Esophagus muscularis mucosa (tissue), 4 donors: ENCODE results near the gene ZBTB46. TPM values are rescaled to one million over a fixed set of nuclear protein-coding genes. Genes with fewer than 3 reads are reported as not detected.

Experiments
- DNase-seq: peaks from one replicate; pipeline ENCODE4 v3.0.0-alpha.2; 2017; ENCODE audit errors: extremely low spot score
- H3K27ac ChIP-seq, 4 donors: fragments of 200-600 bp; sonication (generic); replicated peaks in 1 of 4; 1 replicate in 3 of 4; 2 replicates in 1 of 4; pipeline ENCODE4 v1.5.1; 2016 to 2019; ENCODE audit warnings: mild to moderate bottlenecking in 1 of 4
- H3K27me3 ChIP-seq, 4 donors: fragments of 200-600 bp; sonication (generic); one replicate each; pipeline versions ENCODE4 v1.5.1 to v1.6.0; 2016 to 2019
- H3K36me3 ChIP-seq, 4 donors: fragments of 200-600 bp; sonication (generic); one replicate each; pipeline ENCODE4 v1.5.1; 2016 to 2019
- H3K4me1 ChIP-seq, 4 donors: fragments of 200-600 bp; sonication (generic); one replicate each; pipeline ENCODE4 v1.5.1; 2016 to 2019
- H3K4me3 ChIP-seq, 4 donors: fragments of 200-600 bp; sonication (generic); 1 replicate in 2 of 4; 2 replicates in 2 of 4; pipeline ENCODE4 v1.5.1; 2016 to 2019; ENCODE audit warnings: mild to moderate bottlenecking in 4 of 4, moderate library complexity in 1 of 4
- H3K9me3 ChIP-seq, 4 donors: fragments of 200-600 bp; sonication (generic); 1 replicate in 3 of 4; 2 replicates in 1 of 4; pipeline ENCODE4 v1.5.1; 2016 to 2019
- EP300 ChIP-seq: sonication (generic); formaldehyde crosslinking; IDR thresholded peaks from one replicate; pipeline ENCODE4 v1.6.1; 2017; ENCODE audit warnings: antibody characterized with exemption
- POLR2A ChIP-seq: fragments of 450-650 bp; IDR thresholded peaks from one replicate; pipeline ENCODE4 v1.6.1; 2017; ENCODE audit warnings: antibody characterized with exemption, moderate library complexity, mild to moderate bottlenecking, low read depth
- POLR2AphosphoS5 ChIP-seq, 2 donors: sonication (generic); formaldehyde crosslinking; IDR thresholded peaks; one replicate each; pipeline ENCODE4 v1.6.1; 2017; ENCODE audit warnings: antibody characterized with exemption in 2 of 2
- WGBS: methylation state at CpG from one replicate; pipeline ENCODE4 v1.1.5; 2018; 5-methylcytosine and 5-hydroxymethylcytosine counted together
- intact Hi-C: fragments of 100-400 bp; cut with DNase I; formaldehyde crosslinking; loops from one replicate; pipeline ENCODE4 v1.15.1; 2023
- total RNA-seq, 4 donors: library from RNA; depleted of rRNA; stranded (reverse); fragments of >200 nt; gene quantifications; one replicate each; pipeline versions ENCODE4 v1.1.0 to v1.2.1, GENCODE V29; 2016
- TF ChIP-seq, protein P1 (sequence below), 3 experiments: fragments of 200-600 bp in 2 of 3; fragments of 450-650 bp in 1 of 3; sonication (generic) in 2 of 3; IDR thresholded peaks; one replicate each; pipeline ENCODE4 v1.5.1; 2017 to 2019; ENCODE audit warnings: antibody characterized with exemption in 3 of 3, mild to moderate bottlenecking in 2 of 3, moderate library complexity in 1 of 3

ZBTB46 gene
- total RNA-seq, 4 donors from 2014 or later: 9.6 to 22.8 (median 13.8) TPM

DNA sequence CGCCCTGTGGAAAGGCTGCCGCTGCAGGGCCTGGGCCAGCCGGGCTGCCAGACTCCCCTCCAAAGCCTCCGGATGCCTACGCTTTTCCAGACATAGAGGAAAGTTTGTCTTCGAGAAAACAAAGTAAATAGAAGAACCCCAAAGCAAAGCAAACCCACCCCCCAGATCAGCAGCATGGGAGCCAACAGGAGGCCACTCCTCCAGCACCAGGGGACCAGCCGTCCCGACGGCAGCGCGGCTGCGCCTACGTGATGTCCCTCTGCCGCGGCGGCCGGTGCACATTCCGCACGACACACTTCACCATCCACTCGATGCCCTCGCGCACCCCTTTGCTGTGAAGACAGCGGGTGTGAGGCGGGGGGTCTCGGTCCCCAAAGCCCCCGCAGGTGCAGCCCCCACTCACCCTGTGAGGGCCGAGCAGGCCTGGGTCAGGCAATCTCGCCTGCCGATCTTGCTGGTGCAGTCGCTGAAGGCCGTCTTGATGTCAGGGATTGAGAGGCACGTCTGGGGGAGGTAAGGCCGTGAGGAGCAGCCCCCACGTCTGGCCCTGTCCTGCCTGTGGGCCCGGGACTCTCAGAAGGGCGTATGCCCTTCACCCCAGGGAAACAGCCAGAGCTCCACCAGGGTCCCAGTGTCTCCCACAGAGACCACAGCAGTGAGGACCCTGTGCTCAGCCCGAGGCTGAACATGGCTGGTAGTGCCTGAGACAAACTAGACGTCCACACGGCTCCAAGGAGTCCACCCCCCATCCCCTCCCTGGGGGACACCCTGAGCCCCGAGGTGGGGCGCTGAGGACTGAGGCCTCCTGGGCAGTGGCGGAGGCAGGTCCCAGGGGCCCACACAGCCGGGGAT lies 130.6 kb downstream of the ZBTB46 start:
- no peaks in the 10 kb centered on the region for H3K9me3 ChIP-seq
- no peak overlapping the region for H3K4me3 ChIP-seq
- peaks cover 8 to 71% (median 52%) of the 10 kb centered on the region in 4 donors for H3K36me3 ChIP-seq
- DNase-seq: no peak
- H3K27me3 ChIP-seq: no peaks in the 10 kb centered on the region
- TF ChIP-seq POLR2AphosphoS5 (IDR thresholded peaks at IDR 0.05) (no peak), POLR2A (no peak), EP300 (no peak)
- TF ChIP-seq, protein P1, sequence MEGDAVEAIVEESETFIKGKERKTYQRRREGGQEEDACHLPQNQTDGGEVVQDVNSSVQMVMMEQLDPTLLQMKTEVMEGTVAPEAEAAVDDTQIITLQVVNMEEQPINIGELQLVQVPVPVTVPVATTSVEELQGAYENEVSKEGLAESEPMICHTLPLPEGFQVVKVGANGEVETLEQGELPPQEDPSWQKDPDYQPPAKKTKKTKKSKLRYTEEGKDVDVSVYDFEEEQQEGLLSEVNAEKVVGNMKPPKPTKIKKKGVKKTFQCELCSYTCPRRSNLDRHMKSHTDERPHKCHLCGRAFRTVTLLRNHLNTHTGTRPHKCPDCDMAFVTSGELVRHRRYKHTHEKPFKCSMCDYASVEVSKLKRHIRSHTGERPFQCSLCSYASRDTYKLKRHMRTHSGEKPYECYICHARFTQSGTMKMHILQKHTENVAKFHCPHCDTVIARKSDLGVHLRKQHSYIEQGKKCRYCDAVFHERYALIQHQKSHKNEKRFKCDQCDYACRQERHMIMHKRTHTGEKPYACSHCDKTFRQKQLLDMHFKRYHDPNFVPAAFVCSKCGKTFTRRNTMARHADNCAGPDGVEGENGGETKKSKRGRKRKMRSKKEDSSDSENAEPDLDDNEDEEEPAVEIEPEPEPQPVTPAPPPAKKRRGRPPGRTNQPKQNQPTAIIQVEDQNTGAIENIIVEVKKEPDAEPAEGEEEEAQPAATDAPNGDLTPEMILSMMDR (IDR thresholded peaks at IDR 0.05): no peak
- peak overlapping the region in 3 of 4 donors; percentile 35 to 72 (median 62) for H3K27ac ChIP-seq
- H3K4me1 ChIP-seq: peaks cover 46 to 62% (median 47%) of the 10 kb centered on the region in 4 donors
- intact Hi-C loops: no loop called here
- 86% methylated on average over 19 of the region's 43 CpGs for WGBS

GRCh38 chr20:63699466-63700198 lies 131.4 kb downstream of the ZBTB46 start:
- TF ChIP-seq POLR2AphosphoS5 (IDR thresholded peaks at IDR 0.05): no peak
- TF ChIP-seq, protein P1 (IDR thresholded peaks at IDR 0.05): no peak
- Histone ChIP-seq H3K27ac (peak overlapping the region; percentile 7 to 72 (median 48)), H3K36me3 (peaks cover 4 to 71% (median 52%) of the 10 kb centered on the region in 4 donors), H3K9me3 (no peaks in the 10 kb centered on the region), H3K27me3 (no peaks in the 10 kb centered on the region), H3K4me1 (peaks cover 47 to 63% (median 52%) of the 10 kb centered on the region in 4 donors), H3K4me3 (no peak overlapping the region)
- intact Hi-C loops: no loop called here
- 81% methylated on average over 17 of the region's 24 CpGs for WGBS
- no peak for DNase-seq

- no peak for DNase-seq
- intact Hi-C loops: no loop called here
- Histone ChIP-seq H3K9me3 (no peaks in the 10 kb centered on the region), H3K27me3 (no peaks in the 10 kb centered on the region), H3K27ac (peak overlapping the region; percentile 18 to 72 (median 48)), H3K4me1 (peaks cover 47 to 63% (median 52%) of the 10 kb centered on the region in 4 donors), H3K4me3 (peak overlapping the region in 2 of 4 donors; percentile 14 to 33), H3K36me3 (peaks cover 7 to 71% (median 52%) of the 10 kb centered on the region in 4 donors)
- WGBS: 39% methylated on average over 13 of the region's 19 CpGs
- TF ChIP-seq, protein P1 (IDR thresholded peaks at IDR 0.05): no peak
- TF ChIP-seq EP300 (peak; percentile 11), POLR2A (no peak), POLR2AphosphoS5 (IDR thresholded peaks at IDR 0.05) (peak; percentile 22 to 65)
These were observed 132.2 kb downstream of the ZBTB46 start for GRCh38 chr20:63698739-63699465.

- Histone ChIP-seq H3K9me3 (no peaks in the 10 kb centered on the region), H3K4me3 (peak overlapping the region in 3 of 4 donors; percentile 38 to 49 (median 40)), H3K4me1 (peaks cover 49 to 65% (median 52%) of the 10 kb centered on the region in 4 donors), H3K36me3 (peaks cover 7 to 66% (median 47%) of the 10 kb centered on the region in 4 donors), H3K27me3 (no peaks in the 10 kb centered on the region), H3K27ac (peak overlapping the region in 2 of 4 donors; percentile 62 to 72)
- intact Hi-C loops: no loop called here
- 76% methylated on average over 28 of the region's 40 CpGs for WGBS
- no peak for DNase-seq
- TF ChIP-seq, protein P1 (IDR thresholded peaks at IDR 0.05): no peak
- TF ChIP-seq POLR2A (no peak), POLR2AphosphoS5 (IDR thresholded peaks at IDR 0.05) (no peak), EP300 (no peak)
These were observed 133.1 kb downstream of the ZBTB46 start for GRCh38 chr20:63697868-63698545.
